Spinal cord (tissue), 10 donors: Measurements from ENCODE around the gene PRRT4. TPM values are rescaled to one million over a fixed set of nuclear protein-coding genes. Genes with fewer than 3 reads are reported as not detected.
A peak's percentile ranks its signal among the peaks of the same experiment; 100 is the strongest.

Source experiments
- DNase-seq, 6 donors: peaks; one replicate each; pipeline versions ENCODE4 v3.0.0 to v3.0.0-alpha.2; 2013 to 2015; ENCODE audit warnings: low spot score in 6 of 6, low read depth in 4 of 6
- H3K27ac ChIP-seq: one replicate; pipeline ENCODE4 v1.5.1; 2013; ENCODE audit warnings: low read depth, low read length, control low read depth
- H3K27me3 ChIP-seq: one replicate; pipeline ENCODE4 v1.6.1; 2013; ENCODE audit warnings: low read length; ENCODE audit not compliant: control insufficient read depth, insufficient read depth
- H3K36me3 ChIP-seq: one replicate; pipeline ENCODE4 v1.6.1; 2013; ENCODE audit warnings: low read length; ENCODE audit not compliant: control insufficient read depth, insufficient read depth
- H3K4me1 ChIP-seq: one replicate; pipeline ENCODE4 v1.6.1; 2013; ENCODE audit warnings: low read length; ENCODE audit not compliant: control insufficient read depth, insufficient read depth
- H3K4me3 ChIP-seq: one replicate; pipeline ENCODE4 v1.5.1; 2013; ENCODE audit warnings: low read depth, low read length, control low read depth
- H3K9me3 ChIP-seq: one replicate; pipeline ENCODE4 v1.6.1; 2013; ENCODE audit warnings: low read length; ENCODE audit not compliant: control insufficient read depth, insufficient read depth
- WGBS: methylation state at CpG from one replicate; pipeline ENCODE4 v1.1.5; 2013; ENCODE audit warnings: missing lambda C conversion rate; ENCODE audit not compliant: insufficient coverage; 5-methylcytosine and 5-hydroxymethylcytosine counted together
- polyA plus RNA-seq, 2 donors: library from polyadenylated mRNA; unstranded; fragments of 120-200 nt; gene quantifications; one replicate each; pipeline ENCODE4 v1.2.1, GENCODE V29; 2013; ENCODE audit not compliant: insufficient read length in 2 of 2
- total RNA-seq, 2 donors: library from RNA; depleted of rRNA in 1 of 2; stranded (reverse); fragments of 120-200 nt in 1 of 2; fragments of >200 nt in 1 of 2; gene quantifications; one replicate each; pipeline versions ENCODE4 v1.2.3 to v1.2.4, GENCODE V29; 2013 to 2014
- donor health status: healthy.

PRRT4 gene
- total and polyA plus RNA-seq, 4 donors, result 4.0 to 43.8 (median 20.9) TPM

- Histone ChIP-seq H3K4me3 (no peak overlapping the region), H3K4me1 (peaks cover 32% of the 10 kb centered on the region), H3K36me3 (peaks cover 7% of the 10 kb centered on the region), H3K27me3 (peaks cover 44% of the 10 kb centered on the region), H3K27ac (no peak overlapping the region), H3K9me3 (no peaks in the 10 kb centered on the region)
- WGBS, result 71% methylated on average over 2 of the region's 6 CpGs
- no peak for DNase-seq
Observed at GRCh38 chr7:128363261-128363721, 1.8 kb upstream of the PRRT4 start.

- H3K27me3 ChIP-seq, result peaks cover 44% of the 10 kb centered on the region
- WGBS, result 79% methylated on average over 3 of the region's 4 CpGs
Observed at GRCh38 chr7:128362670-128363069, 1.2 kb upstream of the PRRT4 start.

GRCh38 chr7:128360359-128360678, 1.2 kb downstream of the PRRT4 start:
- peaks cover 33% of the 10 kb centered on the region for H3K27me3 ChIP-seq
- no peak overlapping the region for H3K27ac ChIP-seq
- peak in 2 of 6 donors; percentile 27 to 28 for DNase-seq
- peaks cover 15% of the 10 kb centered on the region for H3K36me3 ChIP-seq
- H3K4me1 ChIP-seq, result peaks cover 39% of the 10 kb centered on the region
- H3K9me3 ChIP-seq, result no peaks in the 10 kb centered on the region
- H3K4me3 ChIP-seq, result peak overlapping the region; percentile 22
- 21% methylated on average over 6 of the region's 9 CpGs for WGBS

More at GRCh38 chr7:128362670-128363069, 1.2 kb upstream of the PRRT4 start:
- no peak for DNase-seq
- Histone ChIP-seq H3K9me3 (no peaks in the 10 kb centered on the region), H3K4me1 (peaks cover 33% of the 10 kb centered on the region), H3K36me3 (peaks cover 7% of the 10 kb centered on the region), H3K4me3 (no peak overlapping the region), H3K27ac (no peak overlapping the region)

- Histone ChIP-seq H3K4me3 (no peak overlapping the region), H3K27me3 (peaks cover 30% of the 10 kb centered on the region), H3K4me1 (peaks cover 39% of the 10 kb centered on the region), H3K36me3 (peaks cover 15% of the 10 kb centered on the region), H3K27ac (no peak overlapping the region), H3K9me3 (no peaks in the 10 kb centered on the region)
- DNase-seq, result no peak
- WGBS, result 89% methylated on average over 3 of the region's 4 CpGs
Observed at GRCh38 chr7:128359939-128360338, 1.6 kb downstream of the PRRT4 start.

- peaks cover 39% of the 10 kb centered on the region for H3K4me1 ChIP-seq
- no peak overlapping the region for H3K27ac ChIP-seq
- no peak overlapping the region for H3K4me3 ChIP-seq
- peaks cover 27% of the 10 kb centered on the region for H3K27me3 ChIP-seq
- no peaks in the 10 kb centered on the region for H3K9me3 ChIP-seq
- H3K36me3 ChIP-seq, result peaks cover 15% of the 10 kb centered on the region
- no peak for DNase-seq
- 94% methylated on average over 12 of the region's 12 CpGs for WGBS
Observed at GRCh38 chr7:128359336-128359735, 2.2 kb downstream of the PRRT4 start.

- Histone ChIP-seq H3K9me3 (no peaks in the 10 kb centered on the region), H3K36me3 (peaks cover 18% of the 10 kb centered on the region), H3K27me3 (peaks cover 23% of the 10 kb centered on the region), H3K4me3 (no peak overlapping the region), H3K27ac (no peak overlapping the region), H3K4me1 (peaks cover 39% of the 10 kb centered on the region)
- DNase-seq, result no peak
- WGBS, result no CpG with 5 or more reads among the region's 1 CpG
Observed at GRCh38 chr7:128358233-128358632, 3.3 kb downstream of the PRRT4 start.

- peaks cover 21% of the 10 kb centered on the region for H3K36me3 ChIP-seq
- H3K27ac ChIP-seq, result no peak overlapping the region
- DNase-seq, result no peak
- H3K27me3 ChIP-seq, result peaks cover 25% of the 10 kb centered on the region
- H3K4me3 ChIP-seq, result no peak overlapping the region
- 41% methylated on average over 3 of the region's 6 CpGs for WGBS
- no peaks in the 10 kb centered on the region for H3K9me3 ChIP-seq
- H3K4me1 ChIP-seq, result peaks cover 40% of the 10 kb centered on the region
Observed at GRCh38 chr7:128357217-128357613, 4.3 kb downstream of the PRRT4 start.

- H3K27me3 ChIP-seq, result peaks cover 20% of the 10 kb centered on the region
- 52% methylated on average over 2 of the region's 2 CpGs for WGBS
- H3K4me3 ChIP-seq, result no peak overlapping the region
- no peak for DNase-seq
- H3K4me1 ChIP-seq, result peaks cover 37% of the 10 kb centered on the region
- peaks cover 22% of the 10 kb centered on the region for H3K36me3 ChIP-seq
- H3K27ac ChIP-seq, result no peak overlapping the region
- H3K9me3 ChIP-seq, result no peaks in the 10 kb centered on the region
Observed at GRCh38 chr7:128356546-128357216, 4.8 kb downstream of the PRRT4 start.

GRCh38 chr7:128353610-128354009, 7.9 kb downstream of the PRRT4 start:
- Histone ChIP-seq H3K9me3 (no peaks in the 10 kb centered on the region), H3K36me3 (peaks cover 25% of the 10 kb centered on the region), H3K4me1 (peaks cover 35% of the 10 kb centered on the region), H3K27ac (no peak overlapping the region), H3K27me3 (peaks cover 28% of the 10 kb centered on the region), H3K4me3 (no peak overlapping the region)
- no CpG with 5 or more reads among the region's 1 CpG for WGBS
- DNase-seq, result no peak

GRCh38 chr7:128353189-128353588, 8.3 kb downstream of the PRRT4 start:
- no peaks in the 10 kb centered on the region for H3K9me3 ChIP-seq
- peaks cover 28% of the 10 kb centered on the region for H3K27me3 ChIP-seq
- no peak overlapping the region for H3K27ac ChIP-seq
- peaks cover 35% of the 10 kb centered on the region for H3K4me1 ChIP-seq
- WGBS, result 73% methylated on average over 1 of the region's 3 CpGs
- no peak for DNase-seq
- H3K36me3 ChIP-seq, result peaks cover 25% of the 10 kb centered on the region
- no peak overlapping the region for H3K4me3 ChIP-seq
